ENCODE measurements around the gene HOXB7. TPM values are rescaled to one million over a fixed set of nuclear protein-coding genes. Genes with fewer than 3 reads are reported as not detected.

The HOXB7 gene
- total RNA-seq, 2 experiments from 2014 or later = 0.25 to 0.30 TPM

Small RNA genes within 50 kb of the gene (microRNA-seq; reads per million reads assigned to microRNA genes)
- not detected for gene MIR196A1 (ENCODE audit: borderline microRNAs expressed, borderline replicate concordance)

Other genes with a start within 250 kb of the HOXB7 start
- 100 to 1,000 TPM; 123 to 144 TPM for gene SKAP1, start 180.8 kb downstream of the HOXB7 start, total RNA-seq
- gene HOXB1, start 80.0 kb downstream of the HOXB7 start, total RNA-seq = not detected
- 1 to 10 TPM; 3.4 to 4.7 TPM for gene HOXB2, start 65.9 kb downstream of the HOXB7 start, total RNA-seq
- 1 to 10 TPM; 3.3 to 3.6 TPM for gene HOXB4, start 32.7 kb downstream of the HOXB7 start, total RNA-seq
- 1 to 10 TPM; 3.1 to 4.5 TPM for gene HOXB3, start 20.8 kb downstream of the HOXB7 start, total RNA-seq
- gene HOXB5, start 17.2 kb downstream of the HOXB7 start, total RNA-seq = not detected
- gene HOXB6, start 6.0 kb downstream of the HOXB7 start, total RNA-seq = not detected
- gene HOXB8, start 4.3 kb upstream of the HOXB7 start, total RNA-seq = not detected
- not detected for gene HOXB9, start 15.3 kb upstream of the HOXB7 start, total RNA-seq
- not detected for gene PRAC1, start 111.5 kb upstream of the HOXB7 start, total RNA-seq
- gene PRAC2, start 112.2 kb upstream of the HOXB7 start, total RNA-seq = not detected
- not detected for gene HOXB13, start 117.7 kb upstream of the HOXB7 start, total RNA-seq
- not detected for gene TTLL6, start 206.2 kb upstream of the HOXB7 start, total RNA-seq
- gene CALCOCO2, start 220.0 kb upstream of the HOXB7 start, total RNA-seq = 100 to 1,000 TPM; 171 to 214 TPM

All from activated CD4-positive, alpha-beta T cell treated with anti-CD3 and anti-CD28 coated beads, Interleukin-2, amount 10 ng/mL, durations not matched to agents 7 days and 5 days (primary cell).